HG03521 (cell line): ENCODE measurements around the gene AGRP.

Experiments
- ATAC-seq: cut with Tn5 transposase; IDR thresholded peaks from one replicate; pipeline ENCODE4 v1.9.1; 2021; ENCODE audit warnings: mild to moderate bottlenecking, moderate library complexity; ENCODE audit not compliant: unreplicated experiment

Gene AGRP

GRCh38 chr16:67463691-67464090, 19.7 kb downstream of the AGRP start:
- no peak for ATAC-seq

GRCh38 chr16:67463059-67463458, 20.3 kb downstream of the AGRP start:
- no peak for ATAC-seq

GRCh38 chr16:67462279-67462655, 21.1 kb downstream of the AGRP start:
- ATAC-seq: no peak

- no peak for ATAC-seq
Measured at GRCh38 chr16:67461600-67462278, 21.6 kb downstream of the AGRP start.

GRCh38 chr16:67460961-67461360, 22.4 kb downstream of the AGRP start:
- no peak for ATAC-seq

- ATAC-seq: no peak
Measured at GRCh38 chr16:67460168-67460567, 23.2 kb downstream of the AGRP start.

- no peak for ATAC-seq
Measured at GRCh38 chr16:67459861-67460150, 23.5 kb downstream of the AGRP start.

GRCh38 chr16:67459066-67459860, 24.1 kb downstream of the AGRP start:
- no peak for ATAC-seq

- ATAC-seq: no peak
Measured at GRCh38 chr16:67458121-67458641, 25.2 kb downstream of the AGRP start.

GRCh38 chr16:67457611-67458010, 25.7 kb downstream of the AGRP start:
- ATAC-seq: no peak

GRCh38 chr16:67456391-67457081, 26.8 kb downstream of the AGRP start:
- no peak for ATAC-seq

GRCh38 chr16:67454852-67455251, 28.5 kb downstream of the AGRP start:
- no peak for ATAC-seq

GRCh38 chr16:67454104-67454503, 29.2 kb downstream of the AGRP start:
- no peak for ATAC-seq

GRCh38 chr16:67451704-67452435, 31.5 kb downstream of the AGRP start:
- no peak for ATAC-seq

- ATAC-seq: no peak
Measured at GRCh38 chr16:67451061-67451703, 32.2 kb downstream of the AGRP start.

- no peak for ATAC-seq
Measured at GRCh38 chr16:67449739-67450138, 33.6 kb downstream of the AGRP start.

GRCh38 chr16:67449336-67449735, 34.0 kb downstream of the AGRP start:
- ATAC-seq: no peak

GRCh38 chr16:67448580-67448979, 34.8 kb downstream of the AGRP start:
- ATAC-seq: no peak

- no peak for ATAC-seq
Measured at GRCh38 chr16:67447508-67448076, 35.8 kb downstream of the AGRP start.

GRCh38 chr16:67446968-67447507, 36.3 kb downstream of the AGRP start:
- no peak for ATAC-seq
